ENCODE data around the gene CMTM2.

DNA sequence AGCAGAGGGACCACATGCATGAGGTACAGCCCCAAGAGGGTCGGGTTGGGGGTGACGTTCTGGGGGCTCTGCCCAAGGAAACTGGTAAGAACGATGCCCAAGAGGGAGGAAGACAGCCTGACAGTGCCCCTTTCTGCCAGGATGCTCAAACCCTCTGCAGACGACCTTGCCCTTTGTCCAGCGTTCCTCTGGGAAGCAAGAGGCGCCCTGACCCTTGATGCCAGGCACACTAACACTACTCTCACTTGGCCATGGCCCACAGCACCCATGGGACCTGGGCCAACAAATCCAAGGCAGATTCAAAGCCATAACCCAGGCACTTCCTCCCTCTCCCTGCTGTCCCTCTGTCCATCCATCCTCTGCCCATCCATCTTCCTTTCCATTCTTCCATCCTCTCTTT lies 49.8 kb upstream of the CMTM2 start:
- TF ChIP-seq SUZ12 (IDR thresholded peaks at IDR 0.05; ENCODE audit: extremely low read depth, insufficient read depth, insufficient read length) (no peak), YY1 (IDR thresholded peaks at IDR 0.05; ENCODE audit: insufficient read depth, insufficient read length) (no peak)
